ENCODE results near the gene AIP.

Gene AIP

GRCh38 chr11:67458266-67458665, 24.6 kb upstream of the AIP start:
- H3K27ac ChIP-seq: no peak overlapping the region
- H3K9me3 ChIP-seq (ENCODE audit: control insufficient read depth, low read length): no peaks in the 10 kb centered on the region
- no peak overlapping the region for H3K9ac ChIP-seq
- no peak overlapping the region for H3K4me3 ChIP-seq (ENCODE audit: low read depth, low read length)
- H3K4me1 ChIP-seq: no peaks in the 10 kb centered on the region
- no peaks in the 10 kb centered on the region for H3K36me3 ChIP-seq (ENCODE audit: control insufficient read depth, insufficient read depth, low read length)
- no peak overlapping the region for H2AFZ ChIP-seq
- no peaks in the 10 kb centered on the region for H3K79me2 ChIP-seq
- no peaks in the 10 kb centered on the region for H3K27me3 ChIP-seq (ENCODE audit: control insufficient read depth, insufficient read depth, low read length)
- TF ChIP-seq, protein P1, sequence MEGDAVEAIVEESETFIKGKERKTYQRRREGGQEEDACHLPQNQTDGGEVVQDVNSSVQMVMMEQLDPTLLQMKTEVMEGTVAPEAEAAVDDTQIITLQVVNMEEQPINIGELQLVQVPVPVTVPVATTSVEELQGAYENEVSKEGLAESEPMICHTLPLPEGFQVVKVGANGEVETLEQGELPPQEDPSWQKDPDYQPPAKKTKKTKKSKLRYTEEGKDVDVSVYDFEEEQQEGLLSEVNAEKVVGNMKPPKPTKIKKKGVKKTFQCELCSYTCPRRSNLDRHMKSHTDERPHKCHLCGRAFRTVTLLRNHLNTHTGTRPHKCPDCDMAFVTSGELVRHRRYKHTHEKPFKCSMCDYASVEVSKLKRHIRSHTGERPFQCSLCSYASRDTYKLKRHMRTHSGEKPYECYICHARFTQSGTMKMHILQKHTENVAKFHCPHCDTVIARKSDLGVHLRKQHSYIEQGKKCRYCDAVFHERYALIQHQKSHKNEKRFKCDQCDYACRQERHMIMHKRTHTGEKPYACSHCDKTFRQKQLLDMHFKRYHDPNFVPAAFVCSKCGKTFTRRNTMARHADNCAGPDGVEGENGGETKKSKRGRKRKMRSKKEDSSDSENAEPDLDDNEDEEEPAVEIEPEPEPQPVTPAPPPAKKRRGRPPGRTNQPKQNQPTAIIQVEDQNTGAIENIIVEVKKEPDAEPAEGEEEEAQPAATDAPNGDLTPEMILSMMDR (IDR thresholded peaks at IDR 0.05): no peak
- no peak overlapping the region for H3K4me2 ChIP-seq (ENCODE audit: low read length)

GRCh38 chr11:67463186-67463585, 19.6 kb upstream of the AIP start:
- no peak overlapping the region for H3K4me3 ChIP-seq (ENCODE audit: low read depth, low read length)
- TF ChIP-seq, protein P1 (IDR thresholded peaks at IDR 0.05): no peak
- H3K36me3 ChIP-seq (ENCODE audit: control insufficient read depth, insufficient read depth, low read length): no peaks in the 10 kb centered on the region
- H3K27me3 ChIP-seq (ENCODE audit: control insufficient read depth, insufficient read depth, low read length): no peaks in the 10 kb centered on the region
- H3K27ac ChIP-seq: no peak overlapping the region
- H2AFZ ChIP-seq: no peak overlapping the region
- no peaks in the 10 kb centered on the region for H3K4me1 ChIP-seq
- no peak overlapping the region for H3K4me2 ChIP-seq (ENCODE audit: low read length)
- no peak overlapping the region for H3K9ac ChIP-seq
- no peaks in the 10 kb centered on the region for H3K79me2 ChIP-seq
- H3K9me3 ChIP-seq (ENCODE audit: control insufficient read depth, low read length): no peaks in the 10 kb centered on the region

GRCh38 chr11:67463680-67464410, 19.0 kb upstream of the AIP start:
- TF ChIP-seq, protein P1 (IDR thresholded peaks at IDR 0.05): no peak

DNA sequence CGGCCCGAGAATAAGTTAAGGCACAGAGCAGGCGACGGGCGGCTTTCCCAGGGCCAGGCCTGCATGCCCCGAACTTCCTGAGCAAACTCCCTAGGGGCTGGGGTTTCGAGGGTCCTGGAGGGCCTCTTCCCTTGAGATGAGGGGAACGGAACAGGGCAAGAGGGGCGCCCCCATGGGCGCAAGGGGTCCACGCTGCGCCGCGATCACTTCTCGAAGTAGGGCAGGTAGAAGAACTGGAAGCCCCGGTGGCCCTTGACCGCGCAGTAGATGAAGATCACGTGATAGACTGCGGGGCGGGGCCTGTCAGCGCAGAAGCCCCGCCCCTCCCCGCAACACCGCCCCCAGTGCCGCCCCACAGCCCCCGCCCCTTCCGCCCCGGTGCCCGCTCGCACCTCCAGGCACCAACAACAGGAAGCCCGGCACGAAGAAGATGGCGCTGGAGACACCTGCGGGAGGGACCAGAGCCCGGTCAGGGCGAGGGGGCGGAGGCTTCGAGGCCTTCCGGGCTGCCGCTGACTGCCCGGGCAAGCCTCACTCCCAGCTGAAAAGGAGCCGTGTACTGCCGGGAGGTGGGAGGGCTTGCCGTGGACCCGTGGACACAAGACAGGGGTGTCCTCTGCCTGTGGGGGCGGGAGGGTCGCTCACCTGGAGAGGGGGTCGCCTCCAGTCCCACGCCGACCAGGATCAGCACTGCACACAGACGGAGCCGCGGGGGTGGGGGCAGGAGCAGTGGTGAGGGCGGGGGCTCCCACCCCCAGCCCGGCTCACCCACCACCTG, 18.2 kb upstream of the AIP start:
- H3K4me2 ChIP-seq (ENCODE audit: low read length): peak overlapping the region; percentile 76
- peak overlapping the region; percentile 64 for H3K4me3 ChIP-seq (ENCODE audit: low read depth, low read length)
- H3K27me3 ChIP-seq (ENCODE audit: control insufficient read depth, insufficient read depth, low read length): no peaks in the 10 kb centered on the region
- peak overlapping the region; percentile 76 for H3K27ac ChIP-seq
- no peaks in the 10 kb centered on the region for H3K4me1 ChIP-seq
- no peaks in the 10 kb centered on the region for H3K36me3 ChIP-seq (ENCODE audit: control insufficient read depth, insufficient read depth, low read length)
- H2AFZ ChIP-seq: peak overlapping the region; percentile 74
- TF ChIP-seq, protein P1 (IDR thresholded peaks at IDR 0.05): no peak
- H3K9me3 ChIP-seq (ENCODE audit: control insufficient read depth, low read length): no peaks in the 10 kb centered on the region
- H3K79me2 ChIP-seq: no peaks in the 10 kb centered on the region
- no peak overlapping the region for H3K9ac ChIP-seq

More at GRCh38 chr11:67463680-67464410, 19.0 kb upstream of the AIP start:
- peak overlapping the region; percentile 53 for H3K4me2 ChIP-seq (ENCODE audit: low read length)
- H3K36me3 ChIP-seq (ENCODE audit: control insufficient read depth, insufficient read depth, low read length): no peaks in the 10 kb centered on the region
- peak overlapping the region; percentile 57 for H3K27ac ChIP-seq
- H3K27me3 ChIP-seq (ENCODE audit: control insufficient read depth, insufficient read depth, low read length): no peaks in the 10 kb centered on the region
- no peaks in the 10 kb centered on the region for H3K79me2 ChIP-seq
- no peaks in the 10 kb centered on the region for H3K4me1 ChIP-seq
- H2AFZ ChIP-seq: peak overlapping the region; percentile 53
- no peaks in the 10 kb centered on the region for H3K9me3 ChIP-seq (ENCODE audit: control insufficient read depth, low read length)
- H3K9ac ChIP-seq: no peak overlapping the region
- H3K4me3 ChIP-seq (ENCODE audit: low read depth, low read length): peak overlapping the region; percentile 40
